Measurements from ENCODE around the gene TXNRD1.
"Not testable (repeated sequence)": the region's sequence is repeated elsewhere in the genome, so short reads cannot be mapped to it uniquely, and the experiment has no call there.

Gene TXNRD1

GRCh38 chr12:104384141-104384880 lies 168.7 kb downstream of the TXNRD1 start:
- in situ Hi-C loops (cut with HindIII; ENCODE audit: low sequenced_read_pairs), result no loop called here

- in situ Hi-C loops (cut with HindIII; ENCODE audit: low sequenced_read_pairs), result no loop called here
These were observed 169.9 kb downstream of the TXNRD1 start for GRCh38 chr12:104385510-104385909.

- in situ Hi-C loops (cut with HindIII; ENCODE audit: low sequenced_read_pairs), result no loop called here
These were observed 170.9 kb downstream of the TXNRD1 start for GRCh38 chr12:104386461-104386860.

- in situ Hi-C loops (cut with HindIII; ENCODE audit: low sequenced_read_pairs), result no loop called here
These were observed 171.6 kb downstream of the TXNRD1 start for GRCh38 chr12:104387190-104387589.

- in situ Hi-C loops (cut with HindIII; ENCODE audit: low sequenced_read_pairs), result not testable (repeated sequence)
These were observed 178.5 kb downstream of the TXNRD1 start for GRCh38 chr12:104394086-104394485.
